Stomach (tissue), 4 donors: Measurements from ENCODE around the gene AGTRAP.

Experiments used
- EP300 ChIP-seq: sonication (generic); formaldehyde crosslinking; IDR thresholded peaks from one replicate; pipeline ENCODE4 v1.6.1; 2017; ENCODE audit warnings: antibody characterized with exemption
- POLR2A ChIP-seq, 4 donors: fragments of 450-650 bp; IDR thresholded peaks; one replicate each; pipeline ENCODE4 v1.6.1; 2016; ENCODE audit warnings: antibody characterized with exemption in 4 of 4, control low read depth in 2 of 4, mild to moderate bottlenecking in 1 of 4, moderate library complexity in 1 of 4
- POLR2AphosphoS5 ChIP-seq, 3 donors: sonication (generic); formaldehyde crosslinking; IDR thresholded peaks; one replicate each; pipeline ENCODE4 v1.6.1; 2016; ENCODE audit warnings: antibody characterized with exemption in 3 of 3
- TF ChIP-seq, protein P1 (sequence below), 7 experiments: fragments of 450-650 bp in 4 of 7; fragments of 200-600 bp in 3 of 7; sonication (generic) in 3 of 7; IDR thresholded peaks; one replicate each; pipeline ENCODE4 v1.5.1; 2016 to 2019; ENCODE audit warnings: antibody characterized with exemption in 7 of 7, control low read depth in 2 of 7, mild to moderate bottlenecking in 1 of 7

DNA sequence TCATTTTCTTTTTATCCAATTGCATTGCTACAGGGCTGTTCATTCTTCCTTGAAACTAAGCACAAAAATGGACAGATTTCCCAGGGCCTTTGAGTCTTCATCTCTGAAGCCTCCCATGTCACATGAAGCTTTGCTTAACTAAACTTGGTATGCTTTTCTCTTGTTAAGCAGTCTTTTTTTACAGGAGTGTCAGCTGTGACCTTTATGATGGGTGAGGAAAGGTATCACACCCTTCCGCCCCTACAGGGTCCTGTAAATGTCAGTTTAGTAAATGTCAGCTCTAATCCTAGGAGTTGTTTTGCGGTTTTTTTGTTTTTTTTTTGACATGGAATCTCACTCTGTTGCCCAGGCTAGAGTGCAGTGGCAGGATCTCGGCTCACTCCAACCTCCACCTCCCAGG lies 2.6 kb upstream of the AGTRAP start:
- TF ChIP-seq, protein P1, sequence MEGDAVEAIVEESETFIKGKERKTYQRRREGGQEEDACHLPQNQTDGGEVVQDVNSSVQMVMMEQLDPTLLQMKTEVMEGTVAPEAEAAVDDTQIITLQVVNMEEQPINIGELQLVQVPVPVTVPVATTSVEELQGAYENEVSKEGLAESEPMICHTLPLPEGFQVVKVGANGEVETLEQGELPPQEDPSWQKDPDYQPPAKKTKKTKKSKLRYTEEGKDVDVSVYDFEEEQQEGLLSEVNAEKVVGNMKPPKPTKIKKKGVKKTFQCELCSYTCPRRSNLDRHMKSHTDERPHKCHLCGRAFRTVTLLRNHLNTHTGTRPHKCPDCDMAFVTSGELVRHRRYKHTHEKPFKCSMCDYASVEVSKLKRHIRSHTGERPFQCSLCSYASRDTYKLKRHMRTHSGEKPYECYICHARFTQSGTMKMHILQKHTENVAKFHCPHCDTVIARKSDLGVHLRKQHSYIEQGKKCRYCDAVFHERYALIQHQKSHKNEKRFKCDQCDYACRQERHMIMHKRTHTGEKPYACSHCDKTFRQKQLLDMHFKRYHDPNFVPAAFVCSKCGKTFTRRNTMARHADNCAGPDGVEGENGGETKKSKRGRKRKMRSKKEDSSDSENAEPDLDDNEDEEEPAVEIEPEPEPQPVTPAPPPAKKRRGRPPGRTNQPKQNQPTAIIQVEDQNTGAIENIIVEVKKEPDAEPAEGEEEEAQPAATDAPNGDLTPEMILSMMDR (IDR thresholded peaks at IDR 0.05) = no peak
- TF ChIP-seq POLR2A (IDR thresholded peaks at IDR 0.05) (no peak), POLR2AphosphoS5 (IDR thresholded peaks at IDR 0.05) (no peak), EP300 (no peak)
